Calu3 (cell line): ENCODE results near the gene APOL3. TPM values are rescaled to one million over a fixed set of nuclear protein-coding genes. Genes with fewer than 3 reads are reported as not detected.
"Not testable (repeated sequence)": the region's sequence is repeated elsewhere in the genome, so short reads cannot be mapped to it uniquely, and the experiment has no call there.

Source experiments
- BruUV-seq: library from RNA; stranded (reverse); fragments of 400-500 nt; replicated peaks from 2 replicates; lab custom pipeline; 2021; lab: Mats Ljungman, UMichigan
- CTCF ChIA-PET: fragments of 300-600 bp; sonication (Branson Sonifier 250); formaldehyde crosslinking; loops from one replicate; lab custom pipeline; 2022; ENCODE audit warnings: antibody characterized with exemption; lab: Charles Lee
- DNase-seq: peaks from one replicate; pipeline ENCODE4 v3.0.0; 2022
- H3K27ac Mint-ChIP-seq: one replicate; pipeline ENCODE4 v1.8.0; 2022; ENCODE audit warnings: mixed read lengths; ENCODE audit not compliant: unreplicated experiment
- H3K27me3 Mint-ChIP-seq: one replicate; pipeline ENCODE4 v1.8.0; 2022; ENCODE audit warnings: mixed read lengths; ENCODE audit not compliant: unreplicated experiment
- H3K36me3 Mint-ChIP-seq: one replicate; pipeline ENCODE4 v1.8.0; 2022; ENCODE audit warnings: mild to moderate bottlenecking, moderate library complexity, mixed read lengths; ENCODE audit not compliant: insufficient read depth, unreplicated experiment
- H3K4me1 Mint-ChIP-seq: one replicate; pipeline ENCODE4 v1.8.0; 2022; ENCODE audit warnings: mild to moderate bottlenecking, low read depth, mixed read lengths; ENCODE audit not compliant: unreplicated experiment
- H3K4me3 Mint-ChIP-seq: one replicate; pipeline ENCODE4 v1.8.0; 2022; ENCODE audit warnings: mild to moderate bottlenecking, low read depth, moderate library complexity, mixed read lengths; ENCODE audit not compliant: unreplicated experiment
- H3K9me3 Mint-ChIP-seq: one replicate; pipeline ENCODE4 v1.8.0; 2022; ENCODE audit warnings: low read depth, mixed read lengths; ENCODE audit not compliant: unreplicated experiment
- intact Hi-C: fragments of 100-400 bp; cut with micrococcal nuclease; formaldehyde crosslinking; loops from one replicate; pipeline ENCODE4 v1.10.0; 2022; ENCODE audit not compliant: unreplicated experiment
- total RNA-seq: library from RNA; stranded (reverse); gene quantifications from 2 replicates; pipeline ENCODE4 v1.2.3, GENCODE V29; 2022
- TF ChIP-seq, protein P1 (sequence below): fragments of 200-600 bp; IDR thresholded peaks from one replicate; pipeline ENCODE4 v1.8.0; 2022; ENCODE audit warnings: antibody characterized with exemption; ENCODE audit not compliant: unreplicated experiment

The APOL3 gene
- total RNA-seq, 1 experiment from 2014 or later = 7.7 TPM

DNA sequence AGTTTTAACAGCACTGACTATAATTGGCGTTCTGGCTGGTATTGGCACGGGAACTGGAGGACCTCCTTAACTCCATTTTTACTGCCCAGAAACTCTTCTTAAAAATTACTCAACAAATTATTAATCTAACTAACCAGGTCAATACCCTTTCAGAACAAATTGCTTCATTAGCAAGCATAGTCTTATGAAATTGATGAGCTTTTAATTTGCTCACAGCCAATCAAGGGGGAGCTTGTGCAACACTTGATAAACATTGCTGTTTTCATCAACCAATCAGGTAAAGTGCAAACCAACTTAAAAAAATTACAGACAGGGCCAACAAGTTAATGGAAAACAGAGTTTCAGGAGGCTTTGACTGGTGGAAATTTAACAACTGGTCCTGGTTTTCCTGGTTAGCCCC is 4.6 kb upstream of the APOL3 start:
- no TSS peak for BruUV-seq
- CTCF ChIA-PET = interaction anchor here (0.5 kb wide), 1 partner anchor 97 kb away, joined by 3 read pairs; no protein-coding TSS in a partner anchor
- H3K4me3 Mint-ChIP-seq = no peak overlapping the region
- DNase-seq = no peak
- H3K9me3 Mint-ChIP-seq = no peaks in the 10 kb centered on the region
- intact Hi-C loops = no loop called here
- H3K27me3 Mint-ChIP-seq = peaks cover 29% of the 10 kb centered on the region
- no peak overlapping the region for H3K27ac Mint-ChIP-seq
- TF ChIP-seq, protein P1, sequence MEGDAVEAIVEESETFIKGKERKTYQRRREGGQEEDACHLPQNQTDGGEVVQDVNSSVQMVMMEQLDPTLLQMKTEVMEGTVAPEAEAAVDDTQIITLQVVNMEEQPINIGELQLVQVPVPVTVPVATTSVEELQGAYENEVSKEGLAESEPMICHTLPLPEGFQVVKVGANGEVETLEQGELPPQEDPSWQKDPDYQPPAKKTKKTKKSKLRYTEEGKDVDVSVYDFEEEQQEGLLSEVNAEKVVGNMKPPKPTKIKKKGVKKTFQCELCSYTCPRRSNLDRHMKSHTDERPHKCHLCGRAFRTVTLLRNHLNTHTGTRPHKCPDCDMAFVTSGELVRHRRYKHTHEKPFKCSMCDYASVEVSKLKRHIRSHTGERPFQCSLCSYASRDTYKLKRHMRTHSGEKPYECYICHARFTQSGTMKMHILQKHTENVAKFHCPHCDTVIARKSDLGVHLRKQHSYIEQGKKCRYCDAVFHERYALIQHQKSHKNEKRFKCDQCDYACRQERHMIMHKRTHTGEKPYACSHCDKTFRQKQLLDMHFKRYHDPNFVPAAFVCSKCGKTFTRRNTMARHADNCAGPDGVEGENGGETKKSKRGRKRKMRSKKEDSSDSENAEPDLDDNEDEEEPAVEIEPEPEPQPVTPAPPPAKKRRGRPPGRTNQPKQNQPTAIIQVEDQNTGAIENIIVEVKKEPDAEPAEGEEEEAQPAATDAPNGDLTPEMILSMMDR = no peak
- no peaks in the 10 kb centered on the region for H3K36me3 Mint-ChIP-seq
- peaks cover 20% of the 10 kb centered on the region for H3K4me1 Mint-ChIP-seq

DNA sequence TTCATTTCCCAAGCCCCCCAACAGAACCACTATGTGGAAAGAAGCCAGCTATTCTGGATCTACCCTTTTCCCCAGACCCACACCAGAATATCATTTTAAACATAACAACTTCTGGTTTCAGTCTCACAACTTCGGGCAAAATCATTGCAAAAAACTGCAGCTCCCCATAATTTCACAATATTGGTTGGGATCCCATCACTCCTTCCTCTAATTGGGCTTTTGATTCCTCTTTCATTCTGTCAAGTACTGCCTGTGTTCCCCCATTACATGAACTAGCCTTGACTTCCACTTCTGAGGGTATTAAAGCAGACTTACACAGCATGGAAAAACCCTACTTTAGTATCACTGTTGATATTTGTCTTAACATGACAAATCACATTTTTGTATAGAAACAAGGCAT is 4.1 kb upstream of the APOL3 start:
- DNase-seq = no peak
- no peak overlapping the region for H3K4me3 Mint-ChIP-seq
- intact Hi-C loops = no loop called here
- TF ChIP-seq, protein P1 = no peak
- no peak overlapping the region for H3K27ac Mint-ChIP-seq
- CTCF ChIA-PET = no interaction called here
- peaks cover 29% of the 10 kb centered on the region for H3K27me3 Mint-ChIP-seq
- H3K9me3 Mint-ChIP-seq = no peaks in the 10 kb centered on the region
- no peaks in the 10 kb centered on the region for H3K36me3 Mint-ChIP-seq
- BruUV-seq = no TSS peak
- H3K4me1 Mint-ChIP-seq = peaks cover 26% of the 10 kb centered on the region

DNA sequence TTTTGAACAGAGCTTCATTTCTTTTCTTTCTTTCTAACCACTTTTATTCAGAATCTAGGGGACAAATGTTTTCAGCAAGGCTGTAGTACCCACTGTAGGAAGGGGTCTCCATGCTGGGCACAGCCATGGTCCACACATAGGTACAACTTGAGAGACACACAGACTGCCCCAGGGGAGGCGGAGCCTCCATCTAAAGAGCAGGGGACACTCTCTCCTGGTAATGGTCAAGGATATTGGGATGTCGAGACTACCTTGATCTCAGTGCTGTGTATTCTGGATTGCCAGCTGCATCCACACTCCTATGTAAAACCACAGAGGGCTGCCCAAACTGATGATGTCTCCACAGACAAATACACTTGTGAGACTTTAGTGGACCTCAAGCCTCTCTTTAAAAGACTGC is 2.9 kb upstream of the APOL3 start:
- TF ChIP-seq, protein P1 = no peak
- peaks cover 29% of the 10 kb centered on the region for H3K4me1 Mint-ChIP-seq
- no TSS peak for BruUV-seq
- peaks cover 29% of the 10 kb centered on the region for H3K27me3 Mint-ChIP-seq
- H3K36me3 Mint-ChIP-seq = no peaks in the 10 kb centered on the region
- H3K9me3 Mint-ChIP-seq = no peaks in the 10 kb centered on the region
- CTCF ChIA-PET = interaction anchor here (1.0 to 1.3 kb wide), 2 partner anchors 10 to 28 kb away, joined by 4 to 6 read pairs; no protein-coding TSS in a partner anchor
- no peak for DNase-seq
- intact Hi-C loops = no loop called here
- no peak overlapping the region for H3K27ac Mint-ChIP-seq
- H3K4me3 Mint-ChIP-seq = no peak overlapping the region

DNA sequence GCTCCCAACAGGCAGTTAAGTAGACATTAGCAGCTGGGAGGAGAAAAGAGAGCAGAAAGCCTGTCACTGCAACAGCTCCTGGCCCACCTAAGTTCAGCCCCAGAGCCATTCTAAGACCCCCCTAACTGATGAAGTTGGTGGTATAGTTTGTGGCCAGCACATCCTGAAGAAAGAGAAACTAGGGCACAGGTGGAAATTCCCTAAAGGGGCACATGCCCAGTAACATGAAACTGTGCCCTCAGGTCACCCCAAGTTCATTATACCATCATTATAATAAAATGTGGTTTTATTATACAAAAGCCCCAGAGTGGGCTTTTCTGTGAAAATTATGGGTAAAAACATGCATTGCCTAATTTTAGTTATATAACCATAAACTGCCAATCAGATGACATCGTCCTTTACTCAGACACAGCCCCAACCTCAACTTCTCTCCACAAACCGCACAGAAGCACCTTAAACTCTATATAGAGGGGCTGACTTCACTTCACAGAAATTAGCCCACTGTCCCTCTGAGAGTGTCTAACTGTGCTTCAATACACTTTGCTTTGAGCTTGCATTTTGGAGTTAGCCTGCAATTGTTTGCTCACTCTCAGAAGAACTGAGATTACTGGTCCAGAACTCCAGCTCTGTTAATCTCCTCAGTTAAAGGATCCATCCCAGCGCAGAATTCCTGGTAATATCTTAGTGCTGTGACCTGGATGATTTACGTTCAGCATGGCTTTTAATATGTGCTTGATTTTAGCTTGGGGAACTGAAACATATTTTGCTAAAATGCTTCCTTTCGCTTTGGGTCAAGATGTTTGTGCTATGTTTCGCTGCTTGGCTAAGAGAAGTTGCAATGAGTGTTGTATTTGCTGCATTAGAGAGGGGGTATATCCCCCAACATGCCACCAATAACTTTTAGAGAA is 1.8 kb upstream of the APOL3 start:
- Mint-ChIP-seq H3K27me3 (peaks cover 27% of the 10 kb centered on the region), H3K9me3 (no peaks in the 10 kb centered on the region), H3K4me3 (no peak overlapping the region), H3K27ac (no peak overlapping the region), H3K36me3 (peaks cover 2% of the 10 kb centered on the region), H3K4me1 (peaks cover 30% of the 10 kb centered on the region)
- TF ChIP-seq, protein P1 = no peak
- no peak for DNase-seq
- intact Hi-C loops = no loop called here
- CTCF ChIA-PET = interaction anchor here (1.0 to 1.3 kb wide), 3 partner anchors 11 to 26 kb away, joined by 3 to 6 read pairs (median 4); no protein-coding TSS in a partner anchor
- BruUV-seq = no TSS peak

DNA sequence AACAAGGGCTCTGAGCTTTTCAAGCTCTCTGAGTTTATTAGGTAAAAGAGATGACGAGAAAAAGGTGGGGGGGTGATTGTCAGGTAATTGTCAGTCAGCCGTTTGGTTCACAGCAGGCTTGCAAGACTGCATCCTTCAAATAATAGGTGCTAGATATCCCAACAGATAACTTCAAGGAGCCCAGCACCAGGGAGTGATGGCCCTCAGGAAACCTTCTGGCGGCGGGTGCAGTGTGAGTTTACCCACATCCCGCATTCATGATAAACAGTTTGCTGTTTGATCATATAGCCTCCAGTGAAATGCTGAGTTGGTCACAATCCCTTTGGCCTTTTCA is 1.2 kb upstream of the APOL3 start:
- H3K36me3 Mint-ChIP-seq, BruUV-seq, H3K27ac Mint-ChIP-seq, DNase-seq, intact Hi-C loops, H3K9me3 Mint-ChIP-seq, H3K4me3 Mint-ChIP-seq: not testable (repeated sequence)
- Mint-ChIP-seq H3K4me1 (peaks cover 37% of the 10 kb centered on the region), H3K27me3 (peaks cover 20% of the 10 kb centered on the region)
- CTCF ChIA-PET = interaction anchor here (1.2 kb wide), 1 partner anchor 17 kb away, joined by 3 read pairs; no protein-coding TSS in a partner anchor
